Transverse colon (tissue), 4 donors: ENCODE data around the gene CPN1. TPM values are rescaled to one million over a fixed set of nuclear protein-coding genes. Genes with fewer than 3 reads are reported as not detected.
"Not testable (repeated sequence)": the region's sequence is repeated elsewhere in the genome, so short reads cannot be mapped to it uniquely, and the experiment has no call there.

Experiments
- DNase-seq: peaks from one replicate; pipeline ENCODE4 v3.0.0-alpha.2; 2019
- H3K27ac ChIP-seq, 4 donors: fragments of 200-600 bp; sonication (generic); 2 replicates each; pipeline ENCODE4 v1.5.1; 2016 to 2018; ENCODE audit warnings: inconsistent platforms in 4 of 4
- H3K27me3 ChIP-seq: fragments of 200-600 bp; sonication (generic); 2 replicates; pipeline ENCODE4 v1.5.1; 2017; ENCODE audit warnings: inconsistent platforms
- H3K36me3 ChIP-seq, 4 donors: fragments of 200-600 bp; sonication (generic); 2 replicates each; pipeline ENCODE4 v1.5.1; 2017 to 2019; ENCODE audit warnings: inconsistent platforms in 4 of 4
- H3K4me1 ChIP-seq, 4 donors: fragments of 200-600 bp; sonication (generic); 2 replicates each; pipeline ENCODE4 v1.5.1; 2017 to 2020; ENCODE audit warnings: inconsistent platforms in 4 of 4
- H3K4me3 ChIP-seq, 4 donors: fragments of 200-600 bp; sonication (generic); 1 replicate in 1 of 4; 2 replicates in 3 of 4; pipeline versions ENCODE4 v1.5.1 to v1.6.1; 2017 to 2019; ENCODE audit warnings: inconsistent platforms in 4 of 4
- H3K9me3 ChIP-seq, 2 donors: fragments of 200-600 bp; sonication (generic); 2 replicates each; pipeline ENCODE4 v1.5.1; 2017 to 2019; ENCODE audit warnings: inconsistent platforms in 2 of 2
- CTCF ChIP-seq, 5 experiments: fragments of 200-600 bp in 3 of 5; fragments of 450-650 bp in 2 of 5; sonication (generic) in 3 of 5; IDR thresholded peaks; 1 replicate in 2 of 5; 2 replicates in 3 of 5; pipeline ENCODE4 v1.5.1; 2016 to 2017; ENCODE audit warnings: antibody characterized with exemption in 5 of 5, inconsistent platforms in 3 of 5, mild to moderate bottlenecking in 2 of 5, moderate library complexity in 1 of 5
- EP300 ChIP-seq: sonication (generic); formaldehyde crosslinking; IDR thresholded peaks from one replicate; pipeline ENCODE4 v1.6.1; 2017; ENCODE audit warnings: antibody characterized with exemption, low read depth
- POLR2A ChIP-seq: fragments of 450-650 bp; IDR thresholded peaks from one replicate; pipeline ENCODE4 v1.6.1; 2016; ENCODE audit warnings: antibody characterized with exemption, mild to moderate bottlenecking, moderate library complexity
- POLR2AphosphoS5 ChIP-seq, 3 donors: sonication (generic); formaldehyde crosslinking; IDR thresholded peaks; one replicate each; pipeline ENCODE4 v1.6.1; 2016; ENCODE audit warnings: antibody characterized with exemption in 3 of 3
- WGBS, 2 donors: methylation state at CpG; one replicate each; pipeline ENCODE4 v1.1.5; 2018; ENCODE audit warnings: low coverage in 1 of 2; 5-methylcytosine and 5-hydroxymethylcytosine counted together
- in situ Hi-C, 4 donors: fragments of 200-750 bp; cut with MboI; loops; one replicate each; pipeline versions ENCODE4 v1.15.0 to v1.15.1; 2017; ENCODE audit warnings: low sequenced_read_pairs in 3 of 4, low pct_ligation_motif_present in 1 of 4, low pct_unique_long_range_greater_than_20kb in 1 of 4
- intact Hi-C: fragments of 100-400 bp; cut with DNase I; formaldehyde crosslinking; loops from one replicate; pipeline ENCODE4 v1.15.1; 2023; ENCODE audit warnings: low total_unique reads
- total RNA-seq, 4 donors: library from RNA; depleted of rRNA; stranded (reverse); fragments of >200 nt; gene quantifications; one replicate each; pipeline ENCODE4 v1.1.0, GENCODE V29; 2016

The CPN1 gene
- total RNA-seq, 4 donors from 2014 or later = not detected

- 80 to 95% methylated on average over 3 to 6 of the region's 6 CpGs for WGBS, 2 donors
- H3K27me3 ChIP-seq = peaks cover 4% of the 10 kb centered on the region
- H3K27ac ChIP-seq = no peak overlapping the region
- TF ChIP-seq CTCF (IDR thresholded peaks at IDR 0.05) = no peak
- no peak for DNase-seq
- no peaks in the 10 kb centered on the region for H3K4me1 ChIP-seq
- H3K36me3 ChIP-seq = no peaks in the 10 kb centered on the region
- H3K4me3 ChIP-seq = no peak overlapping the region
- H3K9me3 ChIP-seq = no peaks in the 10 kb centered on the region
- in situ Hi-C loops (no loop called here), intact Hi-C loops (no loop called here)
Measured at GRCh38 chr10:100089241-100089640, 7.6 kb upstream of the CPN1 start.

DNA sequence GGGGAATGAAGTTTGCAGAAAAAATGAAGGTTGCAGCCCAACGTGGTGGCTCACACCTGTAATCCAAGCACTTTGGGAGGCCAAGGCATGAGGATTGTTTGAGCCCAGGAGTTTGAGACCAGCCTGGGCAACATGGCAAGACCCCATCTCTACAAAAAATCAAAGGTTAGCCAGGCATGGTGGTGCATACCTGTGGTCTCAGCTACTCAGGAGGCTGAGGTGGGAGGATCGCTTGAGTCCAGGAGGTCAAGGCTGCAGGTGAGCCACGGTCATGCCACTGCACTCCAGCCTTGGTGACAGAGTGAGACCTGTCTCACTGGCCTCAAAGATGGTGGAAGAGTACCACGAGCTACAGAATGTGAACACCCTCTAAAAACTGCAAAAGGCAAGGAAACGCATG, 5.0 kb upstream of the CPN1 start:
- H3K9me3 ChIP-seq, in situ Hi-C loops, H3K36me3 ChIP-seq, DNase-seq, H3K27ac ChIP-seq, intact Hi-C loops, H3K27me3 ChIP-seq, H3K4me1 ChIP-seq, H3K4me3 ChIP-seq: not testable (repeated sequence)
- WGBS, 2 donors = 76 to 80% methylated on average over 1 to 5 of the region's 5 CpGs

- intact Hi-C loops (no loop called here), in situ Hi-C loops (no loop called here)
- DNase-seq = no peak
- H3K36me3 ChIP-seq = no peaks in the 10 kb centered on the region
- H3K9me3 ChIP-seq = no peaks in the 10 kb centered on the region
- WGBS, 2 donors = 72% methylated on average over 2 of the region's 2 CpGs; no CpG with 5 or more reads in 1 of the 2 donors
- H3K4me1 ChIP-seq = no peaks in the 10 kb centered on the region
- H3K27ac ChIP-seq = no peak overlapping the region
- no peak for TF ChIP-seq POLR2A
- TF ChIP-seq CTCF (IDR thresholded peaks at IDR 0.05) = no peak
- no peak for TF ChIP-seq EP300
- no peak for TF ChIP-seq POLR2AphosphoS5 (IDR thresholded peaks at IDR 0.05)
- H3K4me3 ChIP-seq = no peak overlapping the region
- H3K27me3 ChIP-seq = peaks cover 10% of the 10 kb centered on the region
Measured at GRCh38 chr10:100085596-100085995, 3.9 kb upstream of the CPN1 start.

DNA sequence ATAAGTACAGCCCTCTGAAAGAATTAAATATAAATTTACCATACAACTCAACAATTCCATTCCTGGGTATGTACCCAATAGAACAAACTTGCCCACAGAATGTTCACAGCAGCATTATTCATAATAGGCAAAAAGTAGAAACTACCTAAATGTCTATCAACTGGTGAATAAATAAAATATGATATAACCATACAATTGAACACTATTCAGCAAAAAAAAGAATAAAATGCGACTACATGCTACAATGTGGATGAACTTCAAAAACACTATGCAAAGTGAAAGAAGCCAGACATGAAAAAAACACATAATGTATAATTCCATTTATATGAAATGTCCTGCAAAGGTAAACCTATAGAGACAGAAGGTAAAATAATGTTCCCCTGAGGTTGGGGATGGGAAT, 2.0 kb upstream of the CPN1 start:
- Histone ChIP-seq H3K36me3 (no peaks in the 10 kb centered on the region), H3K4me1 (no peaks in the 10 kb centered on the region), H3K27me3 (peaks cover 17% of the 10 kb centered on the region), H3K4me3 (no peak overlapping the region), H3K27ac (no peak overlapping the region), H3K9me3 (no peaks in the 10 kb centered on the region)
- WGBS, 2 donors = 86 to 90% methylated on average over 1 of the region's 1 CpG
- TF ChIP-seq POLR2A (no peak), POLR2AphosphoS5 (IDR thresholded peaks at IDR 0.05) (no peak), EP300 (no peak), CTCF (IDR thresholded peaks at IDR 0.05) (no peak)
- intact Hi-C loops (no loop called here), in situ Hi-C loops (no loop called here)
- DNase-seq = no peak

GRCh38 chr10:100082276-100082675, 607 bp upstream of the CPN1 start:
- peaks cover 13% of the 10 kb centered on the region for H3K27me3 ChIP-seq
- H3K4me3 ChIP-seq, in situ Hi-C loops, H3K4me1 ChIP-seq, intact Hi-C loops, DNase-seq, H3K36me3 ChIP-seq, H3K9me3 ChIP-seq, H3K27ac ChIP-seq: not testable (repeated sequence)
